Measurements from ENCODE around the gene SETBP1. TPM values are rescaled to one million over a fixed set of nuclear protein-coding genes. Genes with fewer than 3 reads are reported as not detected.
A peak's percentile ranks its signal among the peaks of the same experiment; 100 is the strongest.

SETBP1 gene
- total RNA-seq, 4 donors from 2014 or later = 7.8 to 16.6 (median 11.7) TPM

GRCh38 chr18:44826418-44827259, 146.0 kb downstream of the SETBP1 start:
- DNase-seq (ENCODE audit: low spot score in 2 of 2) = peak; percentile 87 to 93

GRCh38 chr18:44828080-44828479, 147.4 kb downstream of the SETBP1 start:
- intact Hi-C loops (cut with DNase I; ENCODE audit: low total_unique reads) = no loop called here
- H3K4me3 ChIP-seq (ENCODE audit: low read depth, poor library complexity, severe bottlenecking) = no peak overlapping the region
- 53 to 58% methylated on average over 3 of the region's 3 CpGs for WGBS, 2 donors
- DNase-seq (ENCODE audit: low spot score in 2 of 2) = peak in 1 of 2 donors; percentile 23
- no peak for TF ChIP-seq POLR2A (IDR thresholded peaks at IDR 0.05)
- TF ChIP-seq, protein P1, sequence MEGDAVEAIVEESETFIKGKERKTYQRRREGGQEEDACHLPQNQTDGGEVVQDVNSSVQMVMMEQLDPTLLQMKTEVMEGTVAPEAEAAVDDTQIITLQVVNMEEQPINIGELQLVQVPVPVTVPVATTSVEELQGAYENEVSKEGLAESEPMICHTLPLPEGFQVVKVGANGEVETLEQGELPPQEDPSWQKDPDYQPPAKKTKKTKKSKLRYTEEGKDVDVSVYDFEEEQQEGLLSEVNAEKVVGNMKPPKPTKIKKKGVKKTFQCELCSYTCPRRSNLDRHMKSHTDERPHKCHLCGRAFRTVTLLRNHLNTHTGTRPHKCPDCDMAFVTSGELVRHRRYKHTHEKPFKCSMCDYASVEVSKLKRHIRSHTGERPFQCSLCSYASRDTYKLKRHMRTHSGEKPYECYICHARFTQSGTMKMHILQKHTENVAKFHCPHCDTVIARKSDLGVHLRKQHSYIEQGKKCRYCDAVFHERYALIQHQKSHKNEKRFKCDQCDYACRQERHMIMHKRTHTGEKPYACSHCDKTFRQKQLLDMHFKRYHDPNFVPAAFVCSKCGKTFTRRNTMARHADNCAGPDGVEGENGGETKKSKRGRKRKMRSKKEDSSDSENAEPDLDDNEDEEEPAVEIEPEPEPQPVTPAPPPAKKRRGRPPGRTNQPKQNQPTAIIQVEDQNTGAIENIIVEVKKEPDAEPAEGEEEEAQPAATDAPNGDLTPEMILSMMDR (IDR thresholded peaks at IDR 0.05) = no peak

More at GRCh38 chr18:44826418-44827259, 146.0 kb downstream of the SETBP1 start:
- H3K4me3 ChIP-seq (ENCODE audit: low read depth, poor library complexity, severe bottlenecking) = no peak overlapping the region
- intact Hi-C loops (cut with DNase I; ENCODE audit: low total_unique reads) = no loop called here
- 22% methylated on average over 5 of the region's 5 CpGs for WGBS, 2 donors
- TF ChIP-seq, protein P1 (IDR thresholded peaks at IDR 0.05) = no peak
- no peak for TF ChIP-seq POLR2A (IDR thresholded peaks at IDR 0.05)

GRCh38 chr18:44830581-44830980, 149.9 kb downstream of the SETBP1 start:
- intact Hi-C loops (cut with DNase I; ENCODE audit: low total_unique reads) = no loop called here
- H3K4me3 ChIP-seq (ENCODE audit: low read depth, poor library complexity, severe bottlenecking) = no peak overlapping the region
- WGBS, 2 donors = 55 to 69% methylated on average over 1 of the region's 1 CpG
- DNase-seq (ENCODE audit: low spot score in 2 of 2) = no peak
- TF ChIP-seq POLR2A (IDR thresholded peaks at IDR 0.05) = no peak
- TF ChIP-seq, protein P1 (IDR thresholded peaks at IDR 0.05) = no peak

- intact Hi-C loops (cut with DNase I; ENCODE audit: low total_unique reads) = no loop called here
- no peak for DNase-seq (ENCODE audit: low spot score in 2 of 2)
- WGBS, 2 donors = 89 to 92% methylated on average over 2 of the region's 2 CpGs
- no peak for TF ChIP-seq POLR2A (IDR thresholded peaks at IDR 0.05)
- TF ChIP-seq, protein P1 (IDR thresholded peaks at IDR 0.05) = no peak
- no peak overlapping the region for H3K4me3 ChIP-seq (ENCODE audit: low read depth, poor library complexity, severe bottlenecking)
Observed at GRCh38 chr18:44833786-44834185, 153.1 kb downstream of the SETBP1 start.

DNA sequence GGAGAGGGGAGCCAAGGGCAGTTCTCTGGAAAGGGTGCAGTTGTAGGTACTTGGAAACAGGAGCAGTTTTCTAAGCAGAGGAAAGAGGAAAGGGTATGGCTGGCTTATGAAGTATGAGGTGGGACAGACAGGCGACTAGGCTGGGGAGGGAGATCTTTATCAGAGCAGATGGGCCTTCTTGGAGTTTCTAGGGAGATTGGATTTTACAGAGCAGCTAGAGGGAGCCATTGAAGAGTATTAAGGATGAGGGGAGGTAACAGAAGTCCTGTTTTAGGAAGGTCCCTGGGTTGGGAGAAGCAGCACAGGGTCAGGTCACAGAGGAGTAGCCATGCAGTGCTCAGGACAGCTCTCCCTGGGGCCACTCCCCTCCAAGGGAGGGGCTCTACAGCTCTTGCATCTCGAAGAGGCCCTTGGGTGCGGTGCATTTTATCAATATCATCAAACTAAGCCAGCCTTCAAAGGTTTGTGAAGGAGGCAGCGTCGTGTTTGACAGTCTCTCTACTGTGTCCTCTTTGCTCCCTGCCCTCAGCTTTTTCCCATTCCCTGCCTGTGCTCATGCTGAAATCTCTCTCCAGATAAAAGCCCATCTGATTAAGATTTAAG, 154.3 kb downstream of the SETBP1 start:
- H3K4me3 ChIP-seq (ENCODE audit: low read depth, poor library complexity, severe bottlenecking) = no peak overlapping the region
- DNase-seq (ENCODE audit: low spot score in 2 of 2) = no peak
- WGBS, 2 donors = 58 to 64% methylated on average over 5 of the region's 5 CpGs
- intact Hi-C loops (cut with DNase I; ENCODE audit: low total_unique reads) = no loop called here
- no peak for TF ChIP-seq POLR2A (IDR thresholded peaks at IDR 0.05)
- TF ChIP-seq, protein P1 (IDR thresholded peaks at IDR 0.05) = no peak

All from lower leg skin (tissue), 4 donors.